DOHH2 (cell line): ENCODE data around the gene ACSL1.

Experiments
- EZH2phosphoT487 ChIP-seq: fragments of 200-600 bp; sonication (generic); IDR thresholded peaks from 2 replicates; pipeline ENCODE4 v1.6.1; 2017; ENCODE audit warnings: borderline replicate concordance, mild to moderate bottlenecking, antibody characterized with exemption, low read length, moderate library complexity, mixed read lengths
- TF ChIP-seq, protein P1 (sequence below): fragments of 200-600 bp; sonication (generic); IDR thresholded peaks from one replicate; pipeline ENCODE4 v1.5.1; 2014; ENCODE audit warnings: antibody characterized with exemption, mild to moderate bottlenecking, low read depth, low read length; ENCODE audit not compliant: poor library complexity, severe bottlenecking

DNA sequence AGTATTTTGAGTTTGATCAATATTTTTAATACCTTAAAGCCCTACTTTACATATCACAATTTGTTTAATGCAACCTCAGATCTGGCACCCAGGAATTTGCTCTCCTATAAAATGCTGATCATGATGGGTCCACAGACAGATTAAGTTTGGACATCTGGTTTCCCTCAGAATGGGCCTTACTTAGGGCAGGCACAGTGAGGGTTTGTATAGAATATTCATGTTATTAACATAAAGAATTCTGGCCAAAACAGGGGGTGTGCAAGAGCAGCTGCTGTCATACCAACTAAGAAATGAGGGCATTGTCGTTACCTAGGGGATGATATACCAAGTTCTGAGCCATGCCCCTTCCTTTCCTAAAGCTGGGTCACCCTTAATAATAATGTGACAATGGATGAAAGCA is 54.4 kb downstream of the ACSL1 start:
- TF ChIP-seq EZH2phosphoT487: no peak
- TF ChIP-seq, protein P1, sequence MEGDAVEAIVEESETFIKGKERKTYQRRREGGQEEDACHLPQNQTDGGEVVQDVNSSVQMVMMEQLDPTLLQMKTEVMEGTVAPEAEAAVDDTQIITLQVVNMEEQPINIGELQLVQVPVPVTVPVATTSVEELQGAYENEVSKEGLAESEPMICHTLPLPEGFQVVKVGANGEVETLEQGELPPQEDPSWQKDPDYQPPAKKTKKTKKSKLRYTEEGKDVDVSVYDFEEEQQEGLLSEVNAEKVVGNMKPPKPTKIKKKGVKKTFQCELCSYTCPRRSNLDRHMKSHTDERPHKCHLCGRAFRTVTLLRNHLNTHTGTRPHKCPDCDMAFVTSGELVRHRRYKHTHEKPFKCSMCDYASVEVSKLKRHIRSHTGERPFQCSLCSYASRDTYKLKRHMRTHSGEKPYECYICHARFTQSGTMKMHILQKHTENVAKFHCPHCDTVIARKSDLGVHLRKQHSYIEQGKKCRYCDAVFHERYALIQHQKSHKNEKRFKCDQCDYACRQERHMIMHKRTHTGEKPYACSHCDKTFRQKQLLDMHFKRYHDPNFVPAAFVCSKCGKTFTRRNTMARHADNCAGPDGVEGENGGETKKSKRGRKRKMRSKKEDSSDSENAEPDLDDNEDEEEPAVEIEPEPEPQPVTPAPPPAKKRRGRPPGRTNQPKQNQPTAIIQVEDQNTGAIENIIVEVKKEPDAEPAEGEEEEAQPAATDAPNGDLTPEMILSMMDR: no peak
